Liver (tissue), 9 donors: Measurements from ENCODE around the gene CDH13. TPM values are rescaled to one million over a fixed set of nuclear protein-coding genes. Genes with fewer than 3 reads are reported as not detected.

Experiments
- DNase-seq: peaks from one replicate; pipeline ENCODE4 v3.0.0-alpha.2; 2017; ENCODE audit warnings: low spot score
- H3K27ac ChIP-seq, 2 donors: one replicate each; pipeline ENCODE4 v1.7.0; 2013; ENCODE audit warnings: inconsistent platforms in 2 of 2, low read length in 2 of 2, control low read depth in 1 of 2, low read depth in 1 of 2, mild to moderate bottlenecking in 1 of 2
- H3K27me3 ChIP-seq, 4 donors: one replicate each; pipeline versions ENCODE4 v1.6.1 to v1.7.0; 2013; ENCODE audit warnings: low read length in 3 of 4, inconsistent platforms in 1 of 4, mild to moderate bottlenecking in 1 of 4, moderate library complexity in 1 of 4; ENCODE audit not compliant: control insufficient read depth in 4 of 4, insufficient read depth in 4 of 4
- H3K36me3 ChIP-seq, 4 donors: one replicate each; pipeline versions ENCODE4 v1.6.1 to v1.7.0; 2013; ENCODE audit warnings: low read length in 3 of 4, mild to moderate bottlenecking in 3 of 4, low read depth in 1 of 4, moderate library complexity in 1 of 4; ENCODE audit not compliant: control insufficient read depth in 4 of 4, insufficient read depth in 3 of 4
- H3K4me1 ChIP-seq, 4 donors: one replicate each; pipeline versions ENCODE4 v1.6.1 to v1.7.0; 2013; ENCODE audit warnings: low read length in 3 of 4, mild to moderate bottlenecking in 3 of 4, moderate library complexity in 1 of 4; ENCODE audit not compliant: control insufficient read depth in 4 of 4, insufficient read depth in 4 of 4
- H3K4me3 ChIP-seq, 3 donors: one replicate each; pipeline versions ENCODE4 v1.6.1 to v1.7.0; 2013; ENCODE audit warnings: low read length in 3 of 3, control low read depth in 1 of 3, low read depth in 1 of 3, mild to moderate bottlenecking in 1 of 3
- H3K9ac ChIP-seq, 2 donors: one replicate each; pipeline ENCODE4 v1.7.0; 2013; ENCODE audit warnings: low read length in 2 of 2, mild to moderate bottlenecking in 2 of 2, moderate library complexity in 2 of 2, control low read depth in 1 of 2, low read depth in 1 of 2
- H3K9me3 ChIP-seq, 4 donors: one replicate each; pipeline versions ENCODE4 v1.6.1 to v1.7.0; 2013; ENCODE audit warnings: low read length in 3 of 4; ENCODE audit not compliant: control insufficient read depth in 4 of 4
- EGR1 ChIP-seq, 2 donors: IDR thresholded peaks; 2 replicates each; pipeline ENCODE4 v1.6.1; 2016 to 2018; ENCODE audit warnings: antibody characterized with exemption in 2 of 2, low read depth in 2 of 2
- FOXA1 ChIP-seq: IDR thresholded peaks from 2 replicates; pipeline ENCODE4 v1.6.1; 2016; ENCODE audit warnings: antibody characterized with exemption
- FOXA2 ChIP-seq: IDR thresholded peaks from 2 replicates; pipeline ENCODE4 v1.6.1; 2016; ENCODE audit warnings: antibody characterized with exemption
- GABPA ChIP-seq, 2 donors: IDR thresholded peaks in 1 of 2; conservative IDR thresholded peaks in 1 of 2; 2 replicates each; pipeline ENCODE4 v1.6.1; 2016; ENCODE audit warnings: antibody characterized with exemption in 2 of 2, mild to moderate bottlenecking in 1 of 2, moderate library complexity in 1 of 2
- HNF4A ChIP-seq, 2 donors: conservative IDR thresholded peaks; 2 replicates each; pipeline ENCODE4 v1.6.1; 2016; ENCODE audit warnings: antibody characterized with exemption in 2 of 2, mild to moderate bottlenecking in 2 of 2
- HNF4G ChIP-seq: IDR thresholded peaks from 2 replicates; pipeline ENCODE4 v1.6.1; 2016; ENCODE audit warnings: antibody characterized with exemption
- JUND ChIP-seq, 2 donors: IDR thresholded peaks; 2 replicates each; pipeline ENCODE4 v1.6.1; 2016; ENCODE audit warnings: antibody characterized with exemption in 2 of 2
- NR2F2 ChIP-seq: IDR thresholded peaks from 2 replicates; pipeline ENCODE4 v1.6.1; 2016; ENCODE audit warnings: antibody characterized with exemption
- RAD21 ChIP-seq, 2 donors: IDR thresholded peaks; 2 replicates each; pipeline ENCODE4 v1.6.1; 2016; ENCODE audit warnings: antibody characterized with exemption in 2 of 2, mild to moderate bottlenecking in 2 of 2
- RXRA ChIP-seq, 2 donors: IDR thresholded peaks; 2 replicates each; pipeline ENCODE4 v1.6.1; 2017 to 2018; ENCODE audit warnings: antibody characterized with exemption in 2 of 2, mild to moderate bottlenecking in 1 of 2
- SP1 ChIP-seq: IDR thresholded peaks from 2 replicates; pipeline ENCODE4 v1.6.1; 2018; ENCODE audit warnings: antibody characterized with exemption, mild to moderate bottlenecking
- TAF1 ChIP-seq: conservative IDR thresholded peaks from 2 replicates; pipeline ENCODE4 v1.6.1; 2016; ENCODE audit warnings: antibody characterized with exemption, mild to moderate bottlenecking
- YY1 ChIP-seq: IDR thresholded peaks from 2 replicates; pipeline ENCODE4 v1.6.1; 2016; ENCODE audit warnings: antibody characterized with exemption, mild to moderate bottlenecking
- WGBS: extraction: QIAGEN DNeasy Blood & Tissue Kit; methylation state at CpG from one replicate; pipeline ENCODE4 v1.1.7; 2013; 5-methylcytosine and 5-hydroxymethylcytosine counted together
- polyA plus RNA-seq, 2 donors: library from polyadenylated mRNA; stranded (reverse) in 1 of 2; unstranded in 1 of 2; fragments of 200-250 nt in 1 of 2; fragments of >200 nt in 1 of 2; fragmentation: Nextera tagmentation in 1 of 2; extraction: Ambion mirVana in 1 of 2; gene quantifications; one replicate each; pipeline versions ENCODE4 v1.2.1 to v1.2.3, GENCODE V29; 2013 to 2015
- total RNA-seq, 2 donors: library from RNA; depleted of rRNA; stranded (reverse); fragments of >200 nt; gene quantifications; one replicate each; pipeline ENCODE4 v1.2.3, GENCODE V29; 2014
- TF ChIP-seq, protein P1 (sequence below): fragments of 150-350 bp; IDR thresholded peaks from 2 replicates; pipeline ENCODE4 v1.5.1; 2017; ENCODE audit warnings: improper control_type of control experiment, low read depth, low read length; ENCODE audit not compliant: missing input control
- TF ChIP-seq, protein P2 (sequence below): IDR thresholded peaks from 2 replicates; pipeline ENCODE4 v1.6.1; 2016; ENCODE audit warnings: antibody characterized with exemption
- TF ChIP-seq, protein P3 (sequence below): IDR thresholded peaks from 2 replicates; pipeline ENCODE4 v1.6.1; 2016; ENCODE audit warnings: antibody characterized with exemption
- TF ChIP-seq, protein P4 (sequence below): IDR thresholded peaks from 2 replicates; pipeline ENCODE4 v1.6.1; 2016; ENCODE audit warnings: antibody characterized with exemption
- TF ChIP-seq, protein P5 (sequence below): IDR thresholded peaks from 2 replicates; pipeline ENCODE4 v1.6.1; 2016; ENCODE audit warnings: antibody characterized with exemption, mild to moderate bottlenecking
- donor health status: healthy.
- donor health status: healthy.
- donor health status: healthy.
- donor health status: healthy.
- donor health status: healthy.

CDH13 gene
- total and polyA plus RNA-seq, 4 donors, result 0.21 to 1.5 (median 0.58) TPM

DNA sequence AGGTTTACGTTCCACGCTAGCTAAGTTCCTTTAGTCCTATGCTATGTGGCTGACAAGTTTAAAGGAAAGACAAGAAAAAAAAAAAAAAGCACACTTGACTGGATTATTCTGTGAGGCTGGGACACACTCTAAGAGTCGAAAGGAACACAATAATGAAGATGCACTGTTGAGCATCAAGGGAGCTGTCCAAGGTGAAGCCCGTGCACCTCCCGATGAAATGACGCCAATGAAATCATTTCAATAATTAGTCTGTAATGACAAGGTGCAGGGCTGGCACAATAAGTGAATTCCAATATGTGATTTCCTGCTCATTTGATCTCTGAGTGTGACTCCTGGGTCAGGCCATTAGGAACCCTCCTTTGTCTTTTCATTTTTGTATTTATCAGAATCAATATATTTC, 232.9 kb downstream of the CDH13 start:
- no peak for DNase-seq
- Histone ChIP-seq H3K4me3 (no peak overlapping the region), H3K9ac (no peak overlapping the region), H3K36me3 (no peaks in the 10 kb centered on the region), H3K27ac (no peak overlapping the region), H3K4me1 (no peaks in the 10 kb centered on the region), H3K9me3 (peaks cover 0 to 4% (median 0%) of the 10 kb centered on the region in 4 donors), H3K27me3 (no peaks in the 10 kb centered on the region)
- TF ChIP-seq SP1 (no peak), HNF4A (conservative IDR thresholded peaks at IDR 0.05) (no peak), JUND (IDR thresholded peaks at IDR 0.05) (no peak), NR2F2 (no peak), RXRA (IDR thresholded peaks at IDR 0.05) (no peak), FOXA1 (no peak), GABPA (IDR thresholded peaks at IDR 0.05 in 1 of 2, conservative IDR thresholded peaks at IDR 0.05 in 1 of 2) (no peak), FOXA2 (no peak), RAD21 (IDR thresholded peaks at IDR 0.05) (no peak), HNF4G (no peak)
- TF ChIP-seq, protein P1, sequence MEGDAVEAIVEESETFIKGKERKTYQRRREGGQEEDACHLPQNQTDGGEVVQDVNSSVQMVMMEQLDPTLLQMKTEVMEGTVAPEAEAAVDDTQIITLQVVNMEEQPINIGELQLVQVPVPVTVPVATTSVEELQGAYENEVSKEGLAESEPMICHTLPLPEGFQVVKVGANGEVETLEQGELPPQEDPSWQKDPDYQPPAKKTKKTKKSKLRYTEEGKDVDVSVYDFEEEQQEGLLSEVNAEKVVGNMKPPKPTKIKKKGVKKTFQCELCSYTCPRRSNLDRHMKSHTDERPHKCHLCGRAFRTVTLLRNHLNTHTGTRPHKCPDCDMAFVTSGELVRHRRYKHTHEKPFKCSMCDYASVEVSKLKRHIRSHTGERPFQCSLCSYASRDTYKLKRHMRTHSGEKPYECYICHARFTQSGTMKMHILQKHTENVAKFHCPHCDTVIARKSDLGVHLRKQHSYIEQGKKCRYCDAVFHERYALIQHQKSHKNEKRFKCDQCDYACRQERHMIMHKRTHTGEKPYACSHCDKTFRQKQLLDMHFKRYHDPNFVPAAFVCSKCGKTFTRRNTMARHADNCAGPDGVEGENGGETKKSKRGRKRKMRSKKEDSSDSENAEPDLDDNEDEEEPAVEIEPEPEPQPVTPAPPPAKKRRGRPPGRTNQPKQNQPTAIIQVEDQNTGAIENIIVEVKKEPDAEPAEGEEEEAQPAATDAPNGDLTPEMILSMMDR, result no peak
- TF ChIP-seq, protein P2, sequence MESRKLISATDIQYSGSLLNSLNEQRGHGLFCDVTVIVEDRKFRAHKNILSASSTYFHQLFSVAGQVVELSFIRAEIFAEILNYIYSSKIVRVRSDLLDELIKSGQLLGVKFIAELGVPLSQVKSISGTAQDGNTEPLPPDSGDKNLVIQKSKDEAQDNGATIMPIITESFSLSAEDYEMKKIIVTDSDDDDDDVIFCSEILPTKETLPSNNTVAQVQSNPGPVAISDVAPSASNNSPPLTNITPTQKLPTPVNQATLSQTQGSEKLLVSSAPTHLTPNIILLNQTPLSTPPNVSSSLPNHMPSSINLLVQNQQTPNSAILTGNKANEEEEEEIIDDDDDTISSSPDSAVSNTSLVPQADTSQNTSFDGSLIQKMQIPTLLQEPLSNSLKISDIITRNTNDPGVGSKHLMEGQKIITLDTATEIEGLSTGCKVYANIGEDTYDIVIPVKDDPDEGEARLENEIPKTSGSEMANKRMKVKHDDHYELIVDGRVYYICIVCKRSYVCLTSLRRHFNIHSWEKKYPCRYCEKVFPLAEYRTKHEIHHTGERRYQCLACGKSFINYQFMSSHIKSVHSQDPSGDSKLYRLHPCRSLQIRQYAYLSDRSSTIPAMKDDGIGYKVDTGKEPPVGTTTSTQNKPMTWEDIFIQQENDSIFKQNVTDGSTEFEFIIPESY, result no peak
- TF ChIP-seq, protein P3, sequence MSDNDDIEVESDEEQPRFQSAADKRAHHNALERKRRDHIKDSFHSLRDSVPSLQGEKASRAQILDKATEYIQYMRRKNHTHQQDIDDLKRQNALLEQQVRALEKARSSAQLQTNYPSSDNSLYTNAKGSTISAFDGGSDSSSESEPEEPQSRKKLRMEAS, result no peak
- 80% methylated on average over 6 of the region's 6 CpGs for WGBS

DNA sequence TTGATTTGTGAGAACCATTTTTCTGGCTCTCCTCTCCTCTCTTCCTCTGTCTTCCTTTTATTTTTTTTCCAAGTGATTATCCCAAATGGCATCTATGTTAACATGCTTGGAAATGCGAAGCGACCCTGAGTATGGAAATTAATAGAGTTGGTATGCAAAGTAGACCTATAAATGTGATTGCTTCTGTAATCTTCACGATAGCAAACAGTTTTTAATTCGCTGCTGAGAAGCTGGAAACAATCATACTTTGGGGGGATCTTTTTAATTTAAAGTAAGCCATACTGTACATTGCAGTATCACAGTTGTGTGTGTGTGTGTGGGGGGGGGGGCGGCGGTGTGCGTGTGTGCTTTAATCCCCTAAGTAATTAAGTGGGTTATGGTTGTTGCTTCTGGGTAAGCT, 233.3 kb downstream of the CDH13 start:
- Histone ChIP-seq H3K27ac (no peak overlapping the region), H3K4me1 (no peaks in the 10 kb centered on the region), H3K9me3 (peaks cover 0 to 4% (median 0%) of the 10 kb centered on the region in 4 donors), H3K27me3 (no peaks in the 10 kb centered on the region), H3K36me3 (no peaks in the 10 kb centered on the region), H3K4me3 (no peak overlapping the region), H3K9ac (no peak overlapping the region)
- no peak for TF ChIP-seq SP1
- no peak for TF ChIP-seq FOXA1
- TF ChIP-seq RXRA (IDR thresholded peaks at IDR 0.05), result no peak
- TF ChIP-seq TAF1, result no peak
- no peak for TF ChIP-seq YY1
- TF ChIP-seq EGR1 (IDR thresholded peaks at IDR 0.05; ENCODE audit: low read depth in 2 of 2), result no peak
- TF ChIP-seq, protein P4, sequence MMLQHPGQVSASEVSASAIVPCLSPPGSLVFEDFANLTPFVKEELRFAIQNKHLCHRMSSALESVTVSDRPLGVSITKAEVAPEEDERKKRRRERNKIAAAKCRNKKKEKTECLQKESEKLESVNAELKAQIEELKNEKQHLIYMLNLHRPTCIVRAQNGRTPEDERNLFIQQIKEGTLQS, result no peak
- TF ChIP-seq HNF4G, result no peak
- no peak for TF ChIP-seq FOXA2
- no peak for TF ChIP-seq HNF4A (conservative IDR thresholded peaks at IDR 0.05)
- no peak for TF ChIP-seq JUND (IDR thresholded peaks at IDR 0.05)
- TF ChIP-seq, protein P3, result no peak
- TF ChIP-seq, protein P2, result no peak
- TF ChIP-seq, protein P1, result no peak
- no peak for TF ChIP-seq NR2F2
- no peak for TF ChIP-seq RAD21 (IDR thresholded peaks at IDR 0.05)
- TF ChIP-seq, protein P5, sequence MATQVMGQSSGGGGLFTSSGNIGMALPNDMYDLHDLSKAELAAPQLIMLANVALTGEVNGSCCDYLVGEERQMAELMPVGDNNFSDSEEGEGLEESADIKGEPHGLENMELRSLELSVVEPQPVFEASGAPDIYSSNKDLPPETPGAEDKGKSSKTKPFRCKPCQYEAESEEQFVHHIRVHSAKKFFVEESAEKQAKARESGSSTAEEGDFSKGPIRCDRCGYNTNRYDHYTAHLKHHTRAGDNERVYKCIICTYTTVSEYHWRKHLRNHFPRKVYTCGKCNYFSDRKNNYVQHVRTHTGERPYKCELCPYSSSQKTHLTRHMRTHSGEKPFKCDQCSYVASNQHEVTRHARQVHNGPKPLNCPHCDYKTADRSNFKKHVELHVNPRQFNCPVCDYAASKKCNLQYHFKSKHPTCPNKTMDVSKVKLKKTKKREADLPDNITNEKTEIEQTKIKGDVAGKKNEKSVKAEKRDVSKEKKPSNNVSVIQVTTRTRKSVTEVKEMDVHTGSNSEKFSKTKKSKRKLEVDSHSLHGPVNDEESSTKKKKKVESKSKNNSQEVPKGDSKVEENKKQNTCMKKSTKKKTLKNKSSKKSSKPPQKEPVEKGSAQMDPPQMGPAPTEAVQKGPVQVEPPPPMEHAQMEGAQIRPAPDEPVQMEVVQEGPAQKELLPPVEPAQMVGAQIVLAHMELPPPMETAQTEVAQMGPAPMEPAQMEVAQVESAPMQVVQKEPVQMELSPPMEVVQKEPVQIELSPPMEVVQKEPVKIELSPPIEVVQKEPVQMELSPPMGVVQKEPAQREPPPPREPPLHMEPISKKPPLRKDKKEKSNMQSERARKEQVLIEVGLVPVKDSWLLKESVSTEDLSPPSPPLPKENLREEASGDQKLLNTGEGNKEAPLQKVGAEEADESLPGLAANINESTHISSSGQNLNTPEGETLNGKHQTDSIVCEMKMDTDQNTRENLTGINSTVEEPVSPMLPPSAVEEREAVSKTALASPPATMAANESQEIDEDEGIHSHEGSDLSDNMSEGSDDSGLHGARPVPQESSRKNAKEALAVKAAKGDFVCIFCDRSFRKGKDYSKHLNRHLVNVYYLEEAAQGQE, result no peak
- no peak for TF ChIP-seq GABPA (IDR thresholded peaks at IDR 0.05 in 1 of 2, conservative IDR thresholded peaks at IDR 0.05 in 1 of 2)
- DNase-seq, result no peak
- 83% methylated on average over 7 of the region's 7 CpGs for WGBS
